GM19455 (cell line): ENCODE results near the gene PCDHGB3.
"Not testable (repeated sequence)": the region's sequence is repeated elsewhere in the genome, so short reads cannot be mapped to it uniquely, and the experiment has no call there.

Source experiments
- ATAC-seq: cut with Tn5 transposase; IDR thresholded peaks from one replicate; pipeline ENCODE4 v1.9.1; 2021; ENCODE audit not compliant: unreplicated experiment

PCDHGB3 gene

GRCh38 chr5:141417494-141418172 is 47.6 kb downstream of the PCDHGB3 start, which contains the start of gene PCDHGB7:
Gene PCDHGB7, plus strand, starts transcription at chr5:141417677. Its CDS starts 183 bp downstream, at chr5:141417860.
- not testable (repeated sequence) for ATAC-seq

- no peak for ATAC-seq
Measured at GRCh38 chr5:141419074-141419880, 49.2 kb downstream of the PCDHGB3 start.

- ATAC-seq = no peak
Measured at GRCh38 chr5:141420855-141421488, 50.9 kb downstream of the PCDHGB3 start, which contains the start of gene PCDHGA11. Gene PCDHGA11, plus strand, starts transcription at chr5:141421051. Its CDS starts 177 bp downstream, at chr5:141421228.

- no peak for ATAC-seq
Measured at GRCh38 chr5:141421489-141421855, 51.4 kb downstream of the PCDHGB3 start.
